Measurements from ENCODE around the gene PDHA1. TPM values are rescaled to one million over a fixed set of nuclear protein-coding genes. Genes with fewer than 3 reads are reported as not detected.

Gene PDHA1
- total RNA-seq, 1 experiment from 2014 or later = 184 TPM

- DNase-seq (ENCODE audit: low read depth) = no peak
Measured at GRCh38 chrX:19375546-19375945, 31.8 kb downstream of the PDHA1 start.

- DNase-seq (ENCODE audit: low read depth) = no peak
Measured at GRCh38 chrX:19377799-19378198, 34.1 kb downstream of the PDHA1 start.

- no peak for DNase-seq (ENCODE audit: low read depth)
Measured at GRCh38 chrX:19381326-19381725, 37.6 kb downstream of the PDHA1 start.

- DNase-seq (ENCODE audit: low read depth) = peak; percentile 35
Measured at GRCh38 chrX:19382555-19383145, 38.9 kb downstream of the PDHA1 start.

GRCh38 chrX:19386679-19387078, 43.0 kb downstream of the PDHA1 start:
- no peak for DNase-seq (ENCODE audit: low read depth)

GRCh38 chrX:19388064-19388679, 44.4 kb downstream of the PDHA1 start:
- no peak for DNase-seq (ENCODE audit: low read depth)

- no peak for DNase-seq (ENCODE audit: low read depth)
Measured at GRCh38 chrX:19388741-19389140, 45.0 kb downstream of the PDHA1 start.

GRCh38 chrX:19389227-19389845, 45.6 kb downstream of the PDHA1 start:
- no peak for DNase-seq (ENCODE audit: low read depth)

GRCh38 chrX:19392078-19392477, 48.4 kb downstream of the PDHA1 start:
- no peak for DNase-seq (ENCODE audit: low read depth)

GRCh38 chrX:19392703-19393102, 49.0 kb downstream of the PDHA1 start:
- DNase-seq (ENCODE audit: low read depth) = no peak

GRCh38 chrX:19403696-19404095, 60.0 kb downstream of the PDHA1 start:
- DNase-seq (ENCODE audit: low read depth) = no peak

GRCh38 chrX:19410259-19410658, 66.5 kb downstream of the PDHA1 start:
- no peak for DNase-seq (ENCODE audit: low read depth)

Other genes starting within 250 kb of the PDHA1 start
- not detected in 2 replicates for gene ADGRG2, start 221.5 kb upstream of the PDHA1 start, total RNA-seq (2014; rRNA removed; shearing (Covaris generic))
- gene MAP3K15, start 171.6 kb downstream of the PDHA1 start, total RNA-seq (2014; rRNA removed; shearing (Covaris generic)) = not detected in 2 replicates